ENCODE data around the gene DPM3. TPM values are rescaled to one million over a fixed set of nuclear protein-coding genes. Genes with fewer than 3 reads are reported as not detected.

DPM3 gene
- total RNA-seq, 6 donors from 2014 or later, result 25.1 to 112 (median 67.5) TPM; not detected in 1

DNA sequence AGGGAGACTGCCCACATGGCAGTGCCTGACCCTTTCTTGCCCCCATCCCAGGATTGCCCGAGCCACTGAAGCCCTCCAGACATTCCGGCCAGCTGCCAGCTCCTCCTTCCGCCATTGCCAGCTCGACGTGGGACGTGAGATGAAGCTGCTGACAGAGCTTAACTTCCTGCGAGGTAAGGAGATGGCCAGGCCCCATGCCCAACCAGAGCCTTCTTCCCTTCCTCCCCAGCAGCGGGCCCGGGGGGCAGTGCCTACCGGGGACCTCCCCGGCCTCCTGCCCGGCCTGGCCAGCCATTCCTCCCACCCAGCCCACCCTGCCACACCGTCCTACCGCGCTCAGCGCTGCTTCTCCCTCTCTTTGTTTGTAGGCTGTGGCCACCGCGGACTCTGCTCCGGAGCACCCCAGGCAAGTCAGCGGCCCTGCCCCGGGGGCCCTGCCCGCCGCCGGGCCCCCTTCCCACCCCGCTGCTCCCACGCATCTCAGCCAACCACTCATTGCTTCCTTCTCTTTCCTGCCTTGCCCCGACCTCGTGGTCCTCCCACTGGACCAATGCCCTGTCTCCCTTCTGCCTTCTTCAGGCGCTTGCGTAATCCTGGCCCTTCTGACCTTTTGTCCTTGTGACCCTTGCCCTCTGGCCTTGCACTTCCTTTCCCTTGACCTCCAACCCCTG, 38.2 kb upstream of the DPM3 start:
- Histone ChIP-seq H3K4me3 (peak overlapping the region in 3 of 4 donors; percentile 14 to 21 (median 18)), H3K27me3 (peaks cover 0 to 6% (median 3%) of the 10 kb centered on the region in 4 donors), H3K36me3 (no peaks in the 10 kb centered on the region), H3K9me3 (no peaks in the 10 kb centered on the region), H3K4me1 (peaks cover 21 to 40% (median 30%) of the 10 kb centered on the region in 4 donors), H3K27ac (peak overlapping the region in 1 of 4 donors; percentile 76)
- DNase-seq (peak; percentile 35 to 84), ATAC-seq (ENCODE audit: low FRiP score in 2 of 2) (peak in 1 of 2 donors; percentile 5)
- TF ChIP-seq EP300 (IDR thresholded peaks at IDR 0.05) (no peak), POLR2AphosphoS5 (IDR thresholded peaks at IDR 0.05) (peak in 1 of 2 donors; percentile 54)
- WGBS, 2 donors, result 81 to 83% methylated on average over 17 to 20 of the region's 30 CpGs

DNA sequence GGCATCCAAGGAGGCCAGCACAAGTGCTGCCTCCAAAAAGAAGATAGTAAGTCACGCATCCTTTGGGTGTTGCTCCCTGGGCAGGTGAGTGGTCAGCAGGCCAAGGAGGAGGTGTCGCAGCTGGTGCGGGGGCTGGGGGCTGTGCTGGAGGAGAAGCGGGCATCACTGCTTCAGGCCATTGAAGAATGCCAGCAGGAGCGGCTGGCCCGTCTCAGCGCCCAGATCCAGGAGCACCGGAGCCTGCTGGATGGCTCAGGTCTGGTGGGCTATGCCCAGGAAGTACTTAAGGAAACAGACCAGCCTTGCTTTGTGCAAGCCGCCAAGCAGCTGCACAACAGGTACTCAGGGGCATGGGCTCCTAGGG, 37.6 kb upstream of the DPM3 start:
- peak; percentile 23 to 80 for DNase-seq
- TF ChIP-seq, protein P1, sequence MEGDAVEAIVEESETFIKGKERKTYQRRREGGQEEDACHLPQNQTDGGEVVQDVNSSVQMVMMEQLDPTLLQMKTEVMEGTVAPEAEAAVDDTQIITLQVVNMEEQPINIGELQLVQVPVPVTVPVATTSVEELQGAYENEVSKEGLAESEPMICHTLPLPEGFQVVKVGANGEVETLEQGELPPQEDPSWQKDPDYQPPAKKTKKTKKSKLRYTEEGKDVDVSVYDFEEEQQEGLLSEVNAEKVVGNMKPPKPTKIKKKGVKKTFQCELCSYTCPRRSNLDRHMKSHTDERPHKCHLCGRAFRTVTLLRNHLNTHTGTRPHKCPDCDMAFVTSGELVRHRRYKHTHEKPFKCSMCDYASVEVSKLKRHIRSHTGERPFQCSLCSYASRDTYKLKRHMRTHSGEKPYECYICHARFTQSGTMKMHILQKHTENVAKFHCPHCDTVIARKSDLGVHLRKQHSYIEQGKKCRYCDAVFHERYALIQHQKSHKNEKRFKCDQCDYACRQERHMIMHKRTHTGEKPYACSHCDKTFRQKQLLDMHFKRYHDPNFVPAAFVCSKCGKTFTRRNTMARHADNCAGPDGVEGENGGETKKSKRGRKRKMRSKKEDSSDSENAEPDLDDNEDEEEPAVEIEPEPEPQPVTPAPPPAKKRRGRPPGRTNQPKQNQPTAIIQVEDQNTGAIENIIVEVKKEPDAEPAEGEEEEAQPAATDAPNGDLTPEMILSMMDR (IDR thresholded peaks at IDR 0.05), result no peak
- no peak for TF ChIP-seq POLR2A (IDR thresholded peaks at IDR 0.05)
- Histone ChIP-seq H3K9me3 (no peaks in the 10 kb centered on the region), H3K27ac (peak overlapping the region in 2 of 4 donors; percentile 24 to 76), H3K36me3 (no peaks in the 10 kb centered on the region), H3K4me1 (peaks cover 24 to 44% (median 33%) of the 10 kb centered on the region in 4 donors), H3K27me3 (peaks cover 0 to 7% (median 3%) of the 10 kb centered on the region in 4 donors), H3K4me3 (no peak overlapping the region)
- no peak for ATAC-seq (ENCODE audit: low FRiP score in 2 of 2)
- 95 to 97% methylated on average over 9 of the region's 9 CpGs for WGBS, 2 donors

DNA sequence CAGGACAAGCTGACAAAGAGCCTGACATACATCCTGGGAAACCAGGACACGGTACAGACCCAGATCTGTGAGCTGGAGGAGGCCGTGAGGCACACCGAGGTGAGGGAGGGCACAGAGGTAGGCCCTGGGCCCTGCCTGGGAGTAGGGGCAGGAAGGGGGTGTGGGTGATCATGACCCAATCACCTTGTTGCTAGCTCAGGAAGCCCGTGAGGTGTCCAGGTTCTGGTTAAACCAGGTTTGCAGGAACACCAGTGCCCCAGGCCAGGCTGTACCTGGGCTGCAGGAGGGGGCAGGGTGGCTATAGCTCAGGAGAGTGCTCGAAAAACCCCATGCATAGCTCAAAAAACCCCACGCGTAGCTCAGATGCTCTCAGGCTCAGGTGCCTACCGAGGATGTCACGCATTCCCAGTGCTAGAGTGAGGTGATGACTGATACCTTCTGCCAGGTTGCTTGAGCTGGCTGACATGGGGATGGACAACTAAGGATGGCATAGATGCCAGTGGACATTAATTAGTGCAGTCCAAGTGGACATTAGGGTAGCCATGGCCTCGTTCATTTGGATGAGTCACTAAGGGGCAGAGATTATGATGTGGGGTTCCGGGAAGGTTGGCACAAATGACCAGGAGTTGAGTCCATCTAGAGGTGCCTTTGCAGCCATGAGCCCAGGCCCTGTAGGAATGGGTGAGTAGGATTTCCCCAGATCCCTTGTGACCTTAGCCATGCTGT, 37.0 kb upstream of the DPM3 start:
- no peak overlapping the region for H3K4me3 ChIP-seq
- H3K4me1 ChIP-seq, result peaks cover 26 to 49% (median 37%) of the 10 kb centered on the region in 4 donors
- peak in 1 of 2 donors; percentile 88 for DNase-seq
- H3K27ac ChIP-seq, result peak overlapping the region; percentile 24 to 76 (median 49)
- TF ChIP-seq POLR2A (IDR thresholded peaks at IDR 0.05), result peak in 1 of 4 donors; percentile 36
- TF ChIP-seq EP300 (IDR thresholded peaks at IDR 0.05), result peak in 1 of 4 donors; percentile 54
- TF ChIP-seq, protein P1 (IDR thresholded peaks at IDR 0.05), result no peak
- TF ChIP-seq POLR2AphosphoS5 (IDR thresholded peaks at IDR 0.05), result no peak
- no peaks in the 10 kb centered on the region for H3K36me3 ChIP-seq
- WGBS, 2 donors, result 60 to 78% methylated on average over 11 of the region's 11 CpGs
- no peaks in the 10 kb centered on the region for H3K9me3 ChIP-seq
- ATAC-seq (ENCODE audit: low FRiP score in 2 of 2), result peak in 1 of 2 donors; percentile 54
- peaks cover 0 to 7% (median 3%) of the 10 kb centered on the region in 4 donors for H3K27me3 ChIP-seq

DNA sequence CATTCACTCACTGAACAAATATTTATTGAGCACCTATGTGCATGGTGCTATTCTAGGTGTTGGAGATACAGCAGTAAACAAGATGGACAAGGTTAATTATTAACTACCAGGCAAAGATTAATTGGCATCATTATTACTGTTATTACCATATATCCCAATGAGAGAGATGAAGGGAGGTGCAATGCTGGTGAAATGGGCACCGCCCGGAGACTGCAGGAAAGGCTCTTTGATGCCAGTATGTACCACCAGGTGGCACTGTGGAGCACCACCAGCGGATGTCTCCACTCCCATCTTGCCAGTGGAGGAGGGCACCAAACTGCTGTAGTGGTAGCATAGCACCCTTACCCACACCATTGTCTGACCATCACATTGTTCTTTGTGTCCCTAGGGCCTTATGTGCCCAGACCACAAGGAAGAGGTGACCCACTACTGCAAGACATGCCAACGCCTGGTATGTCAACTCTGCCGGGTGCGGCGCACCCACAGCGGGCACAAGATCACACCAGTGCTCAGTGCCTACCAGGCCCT, 36.3 kb upstream of the DPM3 start:
- ATAC-seq (ENCODE audit: low FRiP score in 2 of 2) (peak; percentile 68 to 83), DNase-seq (peak; percentile 73 to 91)
- WGBS, 2 donors, result 20 to 64% methylated on average over 4 to 8 of the region's 8 CpGs
- TF ChIP-seq, protein P1 (IDR thresholded peaks at IDR 0.05), result peak; percentile 89 to 95 (median 92)
- no peak for TF ChIP-seq POLR2A (IDR thresholded peaks at IDR 0.05)
- no peak overlapping the region for H3K4me3 ChIP-seq
- H3K27ac ChIP-seq, result peak overlapping the region; percentile 16 to 76 (median 49)
- no peaks in the 10 kb centered on the region for H3K9me3 ChIP-seq
- H3K27me3 ChIP-seq, result peaks cover 0 to 7% (median 3%) of the 10 kb centered on the region in 4 donors
- H3K36me3 ChIP-seq, result no peaks in the 10 kb centered on the region
- H3K4me1 ChIP-seq, result peaks cover 30 to 53% (median 41%) of the 10 kb centered on the region in 4 donors

DNA sequence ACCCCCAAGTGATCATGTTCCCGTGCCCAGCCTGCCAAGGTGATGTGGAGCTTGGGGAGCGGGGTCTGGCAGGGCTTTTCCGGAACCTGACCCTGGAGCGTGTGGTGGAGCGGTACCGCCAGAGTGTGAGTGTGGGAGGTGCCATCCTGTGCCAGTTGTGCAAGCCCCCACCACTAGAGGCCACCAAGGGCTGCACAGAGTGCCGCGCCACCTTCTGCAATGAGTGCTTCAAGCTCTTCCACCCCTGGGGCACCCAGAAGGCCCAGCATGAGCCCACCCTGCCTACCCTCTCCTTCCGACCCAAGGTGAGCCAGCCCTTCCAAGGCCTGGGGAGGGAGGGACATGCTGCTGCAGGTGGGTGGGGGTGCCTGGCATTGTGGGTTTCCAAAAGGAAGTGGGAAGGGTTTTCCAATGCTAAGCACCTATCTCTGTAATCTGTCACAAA, 35.6 kb upstream of the DPM3 start:
- ATAC-seq (ENCODE audit: low FRiP score in 2 of 2) (no peak), DNase-seq (peak; percentile 41 to 58)
- Histone ChIP-seq H3K4me1 (peaks cover 30 to 53% (median 41%) of the 10 kb centered on the region in 4 donors), H3K27ac (no peak overlapping the region), H3K27me3 (peaks cover 0 to 7% (median 3%) of the 10 kb centered on the region in 4 donors), H3K4me3 (no peak overlapping the region), H3K9me3 (no peaks in the 10 kb centered on the region), H3K36me3 (peaks cover 0 to 1% (median 0%) of the 10 kb centered on the region in 4 donors)
- WGBS, 2 donors, result 70 to 100% methylated on average over 1 to 9 of the region's 9 CpGs
- TF ChIP-seq POLR2AphosphoS5 (IDR thresholded peaks at IDR 0.05) (no peak), POLR2A (IDR thresholded peaks at IDR 0.05) (no peak), EP300 (IDR thresholded peaks at IDR 0.05) (no peak)
- TF ChIP-seq, protein P1 (IDR thresholded peaks at IDR 0.05), result no peak
